Ovary (tissue), 3 donors: ENCODE data around the gene VASP.

ENCODE experiments used
- EP300 ChIP-seq: sonication (generic); formaldehyde crosslinking; IDR thresholded peaks from one replicate; pipeline ENCODE4 v1.6.1; 2017; ENCODE audit warnings: antibody characterized with exemption
- POLR2A ChIP-seq: fragments of 450-650 bp; IDR thresholded peaks from one replicate; pipeline ENCODE4 v1.6.1; 2017; ENCODE audit warnings: antibody characterized with exemption, mild to moderate bottlenecking, moderate library complexity
- TF ChIP-seq, protein P1 (sequence below), 3 donors: fragments of 450-650 bp in 2 of 3; fragments of 200-600 bp in 1 of 3; IDR thresholded peaks; one replicate each; pipeline versions ENCODE4 v1.5.1 to v1.8.0; 2016 to 2022; ENCODE audit warnings: antibody characterized with exemption in 3 of 3, mild to moderate bottlenecking in 1 of 3
- donor health status: DM: no; HTN: no; CAD: no.

- TF ChIP-seq, protein P1, sequence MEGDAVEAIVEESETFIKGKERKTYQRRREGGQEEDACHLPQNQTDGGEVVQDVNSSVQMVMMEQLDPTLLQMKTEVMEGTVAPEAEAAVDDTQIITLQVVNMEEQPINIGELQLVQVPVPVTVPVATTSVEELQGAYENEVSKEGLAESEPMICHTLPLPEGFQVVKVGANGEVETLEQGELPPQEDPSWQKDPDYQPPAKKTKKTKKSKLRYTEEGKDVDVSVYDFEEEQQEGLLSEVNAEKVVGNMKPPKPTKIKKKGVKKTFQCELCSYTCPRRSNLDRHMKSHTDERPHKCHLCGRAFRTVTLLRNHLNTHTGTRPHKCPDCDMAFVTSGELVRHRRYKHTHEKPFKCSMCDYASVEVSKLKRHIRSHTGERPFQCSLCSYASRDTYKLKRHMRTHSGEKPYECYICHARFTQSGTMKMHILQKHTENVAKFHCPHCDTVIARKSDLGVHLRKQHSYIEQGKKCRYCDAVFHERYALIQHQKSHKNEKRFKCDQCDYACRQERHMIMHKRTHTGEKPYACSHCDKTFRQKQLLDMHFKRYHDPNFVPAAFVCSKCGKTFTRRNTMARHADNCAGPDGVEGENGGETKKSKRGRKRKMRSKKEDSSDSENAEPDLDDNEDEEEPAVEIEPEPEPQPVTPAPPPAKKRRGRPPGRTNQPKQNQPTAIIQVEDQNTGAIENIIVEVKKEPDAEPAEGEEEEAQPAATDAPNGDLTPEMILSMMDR (IDR thresholded peaks at IDR 0.05): no peak
- TF ChIP-seq POLR2A: no peak
- TF ChIP-seq EP300: no peak
Measured at GRCh38 chr19:45475537-45476291, 31.6 kb upstream of the VASP start.
